Endothelial cell of umbilical vein (primary cell): ENCODE results near the gene TOGARAM2. TPM values are rescaled to one million over a fixed set of nuclear protein-coding genes. Genes with fewer than 3 reads are reported as not detected.

Experiments
- BruUV-seq: library from RNA; stranded (reverse); fragments of 400-500 nt; replicated peaks from 2 replicates; lab custom pipeline; 2021; lab: Mats Ljungman, UMichigan
- CTCF ChIA-PET: fragments of 300-600, 350-600 bp; sonication (Branson Sonifier 250); formaldehyde crosslinking; loops from one replicate; lab custom pipeline; 2021; ENCODE audit warnings: antibody characterized with exemption, inconsistent platforms; lab: Charles Lee
- POLR2A ChIA-PET: fragments of 300-600, 350-600 bp; sonication (Branson Sonifier 250); formaldehyde crosslinking; loops from one replicate; lab custom pipeline; 2021; ENCODE audit warnings: antibody characterized with exemption, inconsistent platforms; lab: Charles Lee
- DNase-seq: peaks from one replicate; pipeline ENCODE4 v3.0.0-alpha.2; 2011; ENCODE audit warnings: low read depth, low spot score
- FAIRE-seq: peaks from 2 replicates; lab custom pipeline; 2011; peaks lifted over from hg19 to GRCh38; lab: Jason Lieb, UNC
- H2AFZ ChIP-seq: 2 replicates; pipeline ENCODE4 v1.6.0; 2012; ENCODE audit warnings: low read depth, low read length, control low read depth, inconsistent platforms
- H3K27ac ChIP-seq: 2 replicates; pipeline ENCODE4 v1.5.1; 2011; ENCODE audit warnings: low read depth, mild to moderate bottlenecking, control low read depth, low read length, moderate library complexity; ENCODE audit not compliant: insufficient read depth
- H3K27me3 ChIP-seq, 2 experiments: 2 replicates each; pipeline versions ENCODE4 v1.6.0 to v1.6.1; 2011; ENCODE audit warnings: low read length in 2 of 2, mixed read lengths in 1 of 2; ENCODE audit not compliant: control insufficient read depth in 2 of 2, insufficient read depth in 2 of 2
- H3K36me3 ChIP-seq, 2 experiments: 2 replicates in 1 of 2; 3 replicates in 1 of 2; pipeline ENCODE4 v1.5.1; 2011; ENCODE audit warnings: low read length in 2 of 2, mild to moderate bottlenecking in 1 of 2, moderate library complexity in 1 of 2; ENCODE audit not compliant: control insufficient read depth in 2 of 2, insufficient read depth in 2 of 2; ENCODE audit errors: extremely low read depth in 1 of 2
- H3K4me1 ChIP-seq: 3 replicates; pipeline ENCODE4 v1.5.1; 2011; ENCODE audit warnings: mild to moderate bottlenecking, low read length; ENCODE audit not compliant: control insufficient read depth, insufficient read depth; ENCODE audit errors: extremely low read depth
- H3K4me2 ChIP-seq: 2 replicates; pipeline ENCODE4 v1.6.1; 2011; ENCODE audit warnings: low read length, control low read depth, mixed read lengths; ENCODE audit not compliant: insufficient read depth
- H3K4me3 ChIP-seq, 3 experiments: fragments of 200-600 bp in 1 of 3; sonication (generic), shearing (Covaris generic) in 1 of 3; replicated peaks in 1 of 3; 2 replicates each; pipeline ENCODE4 v1.5.1; 2011 to 2016; ENCODE audit warnings: control low read depth in 3 of 3, low read length in 3 of 3, mild to moderate bottlenecking in 2 of 3, inconsistent platforms in 1 of 3, low read depth in 1 of 3, moderate library complexity in 1 of 3; ENCODE audit not compliant: insufficient read depth in 1 of 3
- H3K79me2 ChIP-seq: 2 replicates; pipeline ENCODE4 v1.6.0; 2012; ENCODE audit warnings: low read length, inconsistent platforms; ENCODE audit not compliant: control insufficient read depth, insufficient read depth
- H3K9ac ChIP-seq: replicated peaks from 2 replicates; pipeline ENCODE3; 2011; ENCODE audit warnings: low read length, control low read depth; ENCODE audit not compliant: insufficient read depth; ENCODE audit errors: extremely low read depth
- H3K9me1 ChIP-seq: replicated peaks from 3 replicates; pipeline ENCODE4 v1.6.0; 2011; ENCODE audit warnings: mild to moderate bottlenecking, low read length; ENCODE audit not compliant: control insufficient read depth, insufficient read depth; ENCODE audit errors: extremely low read depth
- H3K9me3 ChIP-seq: replicated peaks from 2 replicates; pipeline ENCODE4 v1.5.1; 2012; ENCODE audit warnings: low read length, inconsistent platforms; ENCODE audit not compliant: control insufficient read depth, insufficient read depth
- H4K20me1 ChIP-seq: replicated peaks from 2 replicates; pipeline ENCODE3; 2011; ENCODE audit warnings: mild to moderate bottlenecking, low read length; ENCODE audit not compliant: control insufficient read depth, insufficient read depth; ENCODE audit errors: extremely low read depth
- CTCF ChIP-seq, 2 donors: IDR thresholded peaks; 1 replicate in 1 of 2; 2 replicates in 1 of 2; pipeline ENCODE4 v1.5.1; 2011; ENCODE audit warnings: low read length in 2 of 2, mild to moderate bottlenecking in 2 of 2, moderate library complexity in 2 of 2, control low read depth in 1 of 2, inconsistent platforms in 1 of 2, low read depth in 1 of 2; ENCODE audit not compliant: insufficient read depth in 1 of 2; ENCODE audit errors: extremely low read depth in 1 of 2
- EZH2 ChIP-seq: IDR thresholded peaks from 2 replicates; pipeline ENCODE4 v1.6.1; 2012; ENCODE audit warnings: borderline replicate concordance, low read depth, mild to moderate bottlenecking, moderate library complexity, low read length, inconsistent platforms; ENCODE audit not compliant: severe bottlenecking
- FOS ChIP-seq: IDR thresholded peaks from 2 replicates; pipeline ENCODE4 v1.6.1; 2011; ENCODE audit warnings: mild to moderate bottlenecking, low read length, moderate library complexity, borderline replicate concordance; ENCODE audit not compliant: insufficient read depth
- GATA2 ChIP-seq: IDR thresholded peaks from 2 replicates; pipeline ENCODE4 v1.7.0; 2011; ENCODE audit warnings: low read depth, mild to moderate bottlenecking, moderate library complexity, mixed read lengths, low read length; ENCODE audit not compliant: insufficient read length, insufficient read depth
- JUN ChIP-seq: IDR thresholded peaks from 2 replicates; pipeline ENCODE4 v1.6.1; 2011; ENCODE audit warnings: borderline replicate concordance, low read depth; ENCODE audit not compliant: insufficient read length, insufficient read depth
- MAX ChIP-seq: IDR thresholded peaks from 2 replicates; pipeline ENCODE4 v1.6.1; 2011; ENCODE audit not compliant: insufficient read depth, insufficient read length
- MYC ChIP-seq: IDR thresholded peaks from one replicate; pipeline ENCODE4 v1.6.1; 2011; ENCODE audit warnings: mild to moderate bottlenecking, low read depth, low read length
- POLR2A ChIP-seq: IDR thresholded peaks from 2 replicates; pipeline ENCODE4 v1.6.1; 2012; ENCODE audit warnings: low read depth, mild to moderate bottlenecking, control low read depth, low read length
- POLR2AphosphoS5 ChIP-seq: IDR thresholded peaks from 2 replicates; pipeline ENCODE4 v1.6.1; 2012; ENCODE audit warnings: low read depth, mild to moderate bottlenecking, control low read depth, low read length, moderate library complexity; ENCODE audit not compliant: insufficient read depth
- dilution Hi-C: fragments of 300-500 bp; cut with MboI; formaldehyde crosslinking; loops from one replicate; pipeline ENCODE4 v1.15.0; 2019; ENCODE audit warnings: low sequenced_read_pairs; ENCODE audit not compliant: extremely low pct_ligation_motif_present
- intact Hi-C: fragments of 100-400 bp; cut with micrococcal nuclease; formaldehyde crosslinking; loops from one replicate; pipeline ENCODE4 v1.10.0; 2022
- polyA plus RNA-seq, 4 experiments: library from polyadenylated mRNA; depleted of rRNA in 3 of 4; stranded (reverse) in 3 of 4; unstranded in 1 of 4; fragments of >200 nt; gene quantifications; 2 replicates each; pipeline versions ENCODE4 v1.2.1 to v1.2.3, GENCODE V29; 2011 to 2012; ENCODE audit warnings: missing spikeins in 1 of 4
- total RNA-seq: library from RNA; stranded (reverse); gene quantifications from 2 replicates; pipeline ENCODE4 v1.2.3, GENCODE V29; 2021

Gene TOGARAM2
- total and polyA plus RNA-seq, 2 donors (not counting 3 experiments of a cell fraction or from before 2014, with no cell fraction given): not detected

DNA sequence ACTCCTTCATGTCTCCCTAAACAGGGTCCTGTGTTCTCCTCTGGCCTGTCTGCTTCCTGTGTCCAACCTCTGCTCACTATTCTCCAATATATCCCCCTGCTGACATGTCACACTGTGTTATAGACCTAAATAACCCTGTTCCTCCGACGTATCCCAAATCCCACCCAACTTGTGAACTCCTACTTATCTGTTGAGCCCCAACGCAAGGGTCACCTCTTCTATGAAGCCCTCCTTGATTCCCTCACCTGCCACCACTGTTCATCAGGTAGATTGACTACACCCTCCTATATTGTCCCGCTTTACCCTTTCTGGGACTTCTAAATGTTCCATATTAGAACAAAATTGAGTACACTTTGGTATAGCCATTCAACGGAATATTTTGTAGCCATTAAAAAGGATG, 51.1 kb downstream of the TOGARAM2 start:
- no peak for TF ChIP-seq EZH2
- no peak for TF ChIP-seq POLR2A
- no peak for TF ChIP-seq POLR2AphosphoS5
- no peak for TF ChIP-seq GATA2
- no peak for TF ChIP-seq MAX
- no peak for TF ChIP-seq CTCF (IDR thresholded peaks at IDR 0.05; ENCODE audit: extremely low read depth in 1 of 2, insufficient read depth in 1 of 2, low read depth in 1 of 2, low read length in 2 of 2)
- TF ChIP-seq JUN: no peak
- TF ChIP-seq MYC: no peak
- TF ChIP-seq FOS: no peak
- no peak overlapping the region for H3K27ac ChIP-seq
- H3K9ac ChIP-seq: no peak overlapping the region
- no peaks in the 10 kb centered on the region for H3K4me1 ChIP-seq
- no peak overlapping the region for H3K4me3 ChIP-seq
- BruUV-seq: no TSS peak
- FAIRE-seq (no peak), DNase-seq (no peak)
- no peaks in the 10 kb centered on the region for H3K36me3 ChIP-seq
- intact Hi-C loops: no loop called here
- ChIA-PET POLR2A (no interaction called here), CTCF (no interaction called here)
- no peak overlapping the region for H3K4me2 ChIP-seq
- H3K9me3 ChIP-seq: no peaks in the 10 kb centered on the region
- dilution Hi-C loops: no loop called here
- no peaks in the 10 kb centered on the region for H3K79me2 ChIP-seq
- peaks cover 0 to 1% of the 10 kb centered on the region in 2 experiments for H3K27me3 ChIP-seq
- no peaks in the 10 kb centered on the region for H3K9me1 ChIP-seq
- no peaks in the 10 kb centered on the region for H4K20me1 ChIP-seq
- H2AFZ ChIP-seq: no peak overlapping the region
